BJ (cell line): ENCODE data around the gene CLMN. TPM values are rescaled to one million over a fixed set of nuclear protein-coding genes. Genes with fewer than 3 reads are reported as not detected.
A peak's percentile ranks its signal among the peaks of the same experiment; 100 is the strongest.

Experiments
- CTCF ChIA-PET: fragments of 350-600 bp; formaldehyde crosslinking; extraction: SDS; loops from one replicate; lab custom pipeline; 2021; ENCODE audit warnings: antibody characterized with exemption, inconsistent platforms; lab: Yijun Ruan, JAX
- POLR2A ChIA-PET: fragments of 300-600 bp; sonication (Branson Sonifier 250); formaldehyde crosslinking; extraction: SDS; loops from one replicate; lab custom pipeline; 2021; ENCODE audit warnings: antibody characterized with exemption; lab: Charles Lee
- DNase-seq: peaks from one replicate; pipeline ENCODE4 v3.0.0-alpha.2; 2011; ENCODE audit warnings: low read depth
- H3K27me3 ChIP-seq: 2 replicates; pipeline ENCODE4 v1.6.0; 2011; ENCODE audit warnings: low read length; ENCODE audit not compliant: control insufficient read depth, insufficient read depth
- H3K36me3 ChIP-seq: 2 replicates; pipeline ENCODE4 v1.5.1; 2011; ENCODE audit warnings: low read length; ENCODE audit not compliant: control insufficient read depth, insufficient read depth
- H3K4me3 ChIP-seq: 2 replicates; pipeline ENCODE4 v1.5.1; 2011; ENCODE audit warnings: low read depth, mild to moderate bottlenecking, control low read depth, low read length
- polyA plus RNA-seq: library from polyadenylated mRNA; depleted of rRNA; stranded (reverse); fragments of >200 nt; gene quantifications from 2 replicates; pipeline ENCODE4 v1.2.3, GENCODE V29; 2011
- TF ChIP-seq, protein P1 (sequence below): IDR thresholded peaks from 2 replicates; pipeline ENCODE4 v1.5.1; 2011; ENCODE audit warnings: low read depth, mild to moderate bottlenecking, control low read depth, inconsistent platforms, low read length, moderate library complexity; ENCODE audit not compliant: insufficient read depth

CLMN gene
- polyA plus RNA-seq, 1 experiment, result 0.13 TPM

GRCh38 chr14:95362138-95362494 is 42.4 kb upstream of the CLMN start:
- ChIA-PET POLR2A (no interaction called here), CTCF (interaction anchor here (1.6 kb wide), 1 partner anchor 51 kb away, joined by 3 read pairs; no protein-coding TSS in a partner anchor)
- TF ChIP-seq, protein P1, sequence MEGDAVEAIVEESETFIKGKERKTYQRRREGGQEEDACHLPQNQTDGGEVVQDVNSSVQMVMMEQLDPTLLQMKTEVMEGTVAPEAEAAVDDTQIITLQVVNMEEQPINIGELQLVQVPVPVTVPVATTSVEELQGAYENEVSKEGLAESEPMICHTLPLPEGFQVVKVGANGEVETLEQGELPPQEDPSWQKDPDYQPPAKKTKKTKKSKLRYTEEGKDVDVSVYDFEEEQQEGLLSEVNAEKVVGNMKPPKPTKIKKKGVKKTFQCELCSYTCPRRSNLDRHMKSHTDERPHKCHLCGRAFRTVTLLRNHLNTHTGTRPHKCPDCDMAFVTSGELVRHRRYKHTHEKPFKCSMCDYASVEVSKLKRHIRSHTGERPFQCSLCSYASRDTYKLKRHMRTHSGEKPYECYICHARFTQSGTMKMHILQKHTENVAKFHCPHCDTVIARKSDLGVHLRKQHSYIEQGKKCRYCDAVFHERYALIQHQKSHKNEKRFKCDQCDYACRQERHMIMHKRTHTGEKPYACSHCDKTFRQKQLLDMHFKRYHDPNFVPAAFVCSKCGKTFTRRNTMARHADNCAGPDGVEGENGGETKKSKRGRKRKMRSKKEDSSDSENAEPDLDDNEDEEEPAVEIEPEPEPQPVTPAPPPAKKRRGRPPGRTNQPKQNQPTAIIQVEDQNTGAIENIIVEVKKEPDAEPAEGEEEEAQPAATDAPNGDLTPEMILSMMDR, result no peak
- no peaks in the 10 kb centered on the region for H3K36me3 ChIP-seq
- no peaks in the 10 kb centered on the region; the same call in 1 of the 2 replicates for H3K27me3 ChIP-seq
- no peak for DNase-seq
- H3K4me3 ChIP-seq, result no peak overlapping the region

- DNase-seq, result no peak
- TF ChIP-seq, protein P1, result peak; percentile 12; the same call in 1 of the 2 replicates
- ChIA-PET POLR2A (no interaction called here), CTCF (interaction anchor here (1.6 kb wide), 1 partner anchor 51 kb away, joined by 3 read pairs; no protein-coding TSS in a partner anchor)
- Histone ChIP-seq H3K4me3 (no peak overlapping the region), H3K27me3 (no peaks in the 10 kb centered on the region; the same call in 1 of the 2 replicates), H3K36me3 (no peaks in the 10 kb centered on the region)
Observed at GRCh38 chr14:95361373-95362137, 41.8 kb upstream of the CLMN start.

DNA sequence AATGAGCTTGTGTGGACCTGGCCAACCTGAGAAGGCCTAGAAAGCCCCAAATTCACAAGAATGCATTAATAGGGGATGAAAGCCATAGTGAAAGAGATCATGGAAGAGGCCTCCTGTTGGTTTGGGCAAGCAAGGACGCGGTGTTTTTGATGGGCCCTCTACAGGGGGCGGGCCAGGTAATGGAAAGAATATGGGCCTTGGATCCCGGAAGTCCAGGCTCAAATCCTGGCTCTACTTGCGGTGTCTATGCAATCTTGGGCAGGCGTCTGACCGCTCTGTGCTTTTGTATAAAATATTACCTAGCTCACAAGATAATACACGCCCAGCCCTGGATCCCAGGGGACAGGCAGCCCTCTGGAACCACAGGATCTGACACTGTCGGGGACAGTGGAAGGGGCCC is 41.1 kb upstream of the CLMN start:
- Histone ChIP-seq H3K36me3 (no peaks in the 10 kb centered on the region), H3K27me3 (no peaks in the 10 kb centered on the region; the same call in 1 of the 2 replicates), H3K4me3 (no peak overlapping the region)
- DNase-seq, result no peak
- ChIA-PET POLR2A (no interaction called here), CTCF (no interaction called here)
- TF ChIP-seq, protein P1, result no peak

DNA sequence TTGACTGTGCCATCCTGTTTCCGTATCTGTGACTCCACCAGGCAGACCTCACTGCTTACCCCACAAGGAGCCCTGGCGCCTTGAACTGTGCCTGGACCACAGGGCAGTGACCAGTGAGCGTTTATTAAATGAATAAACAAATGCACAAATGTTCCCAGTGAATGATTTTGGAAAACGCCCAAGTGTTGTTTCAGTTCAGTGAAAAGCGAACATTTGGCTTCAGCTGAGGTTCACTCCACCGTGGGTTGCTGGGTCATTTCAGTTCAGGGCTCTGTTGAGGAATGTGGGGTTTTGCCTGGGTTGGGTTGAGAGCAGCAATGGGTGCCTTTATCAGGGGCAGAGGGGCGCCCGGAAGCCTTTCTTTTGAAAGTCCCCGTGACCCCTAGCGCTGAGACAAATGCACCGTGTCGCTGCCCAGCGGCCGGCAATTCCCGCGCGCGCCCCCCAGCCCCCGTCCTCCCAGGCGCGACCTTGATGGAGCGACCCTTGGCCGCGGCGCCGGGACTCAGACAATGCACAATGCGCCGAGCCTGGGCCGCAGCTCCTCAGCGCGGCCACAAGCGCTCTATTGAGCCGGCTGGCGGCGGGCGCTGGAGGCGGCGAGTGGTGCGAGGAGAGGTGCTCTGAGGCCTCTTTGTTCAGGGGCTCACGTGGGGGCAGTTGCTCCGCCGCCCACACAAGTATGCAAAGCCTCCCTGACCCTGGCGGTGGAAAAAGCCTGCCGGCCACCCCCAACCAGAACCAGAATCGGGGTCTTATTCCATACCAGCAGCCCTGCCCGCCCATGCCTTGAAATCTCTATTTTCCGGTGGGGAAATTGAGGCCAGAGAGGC is 40.5 kb upstream of the CLMN start:
- CTCF ChIA-PET, result no interaction called here
- H3K27me3 ChIP-seq, result no peaks in the 10 kb centered on the region; the same call in 1 of the 2 replicates
- POLR2A ChIA-PET, result no interaction called here
- H3K4me3 ChIP-seq, result no peak overlapping the region
- TF ChIP-seq, protein P1, result no peak
- DNase-seq, result no peak
- H3K36me3 ChIP-seq, result no peaks in the 10 kb centered on the region
